Gastroesophageal sphincter (tissue), 3 donors: ENCODE results near the gene ART3.

ENCODE experiments used
- EP300 ChIP-seq: sonication (generic); formaldehyde crosslinking; IDR thresholded peaks from one replicate; pipeline ENCODE4 v1.6.1; 2017; ENCODE audit warnings: antibody characterized with exemption, mild to moderate bottlenecking
- POLR2A ChIP-seq, 2 donors: fragments of 450-650 bp; IDR thresholded peaks; one replicate each; pipeline ENCODE4 v1.6.1; 2017; ENCODE audit warnings: antibody characterized with exemption in 2 of 2, mild to moderate bottlenecking in 2 of 2, moderate library complexity in 1 of 2
- POLR2AphosphoS5 ChIP-seq: sonication (generic); formaldehyde crosslinking; IDR thresholded peaks from one replicate; pipeline ENCODE4 v1.6.1; 2017; ENCODE audit warnings: antibody characterized with exemption
- TF ChIP-seq, protein P1 (sequence below), 4 experiments: fragments of 200-600 bp in 2 of 4; fragments of 450-650 bp in 2 of 4; sonication (generic) in 1 of 4; IDR thresholded peaks; one replicate each; pipeline ENCODE4 v1.5.1; 2017 to 2019; ENCODE audit warnings: antibody characterized with exemption in 4 of 4, mild to moderate bottlenecking in 2 of 4, moderate library complexity in 2 of 4

DNA sequence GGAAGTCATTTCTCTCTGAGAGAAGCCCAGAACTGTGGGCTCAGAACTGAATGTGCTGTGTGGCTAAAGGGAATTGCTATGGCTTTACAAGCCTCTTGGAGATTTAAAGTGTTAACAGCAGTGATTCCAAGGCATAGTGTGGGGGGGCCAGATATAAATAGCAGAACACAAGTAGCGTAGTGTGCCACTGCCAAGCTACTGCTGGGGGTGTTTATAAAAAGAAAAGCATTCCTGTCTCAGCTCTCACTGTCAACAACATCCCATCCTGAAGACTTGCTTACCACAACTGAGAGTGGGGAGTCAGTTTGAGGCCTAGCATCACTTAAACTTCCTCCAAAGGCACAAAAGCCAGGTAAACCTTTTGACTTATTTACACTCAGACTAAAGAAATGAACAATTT lies at the start of gene ART3:
- TF ChIP-seq, protein P1, sequence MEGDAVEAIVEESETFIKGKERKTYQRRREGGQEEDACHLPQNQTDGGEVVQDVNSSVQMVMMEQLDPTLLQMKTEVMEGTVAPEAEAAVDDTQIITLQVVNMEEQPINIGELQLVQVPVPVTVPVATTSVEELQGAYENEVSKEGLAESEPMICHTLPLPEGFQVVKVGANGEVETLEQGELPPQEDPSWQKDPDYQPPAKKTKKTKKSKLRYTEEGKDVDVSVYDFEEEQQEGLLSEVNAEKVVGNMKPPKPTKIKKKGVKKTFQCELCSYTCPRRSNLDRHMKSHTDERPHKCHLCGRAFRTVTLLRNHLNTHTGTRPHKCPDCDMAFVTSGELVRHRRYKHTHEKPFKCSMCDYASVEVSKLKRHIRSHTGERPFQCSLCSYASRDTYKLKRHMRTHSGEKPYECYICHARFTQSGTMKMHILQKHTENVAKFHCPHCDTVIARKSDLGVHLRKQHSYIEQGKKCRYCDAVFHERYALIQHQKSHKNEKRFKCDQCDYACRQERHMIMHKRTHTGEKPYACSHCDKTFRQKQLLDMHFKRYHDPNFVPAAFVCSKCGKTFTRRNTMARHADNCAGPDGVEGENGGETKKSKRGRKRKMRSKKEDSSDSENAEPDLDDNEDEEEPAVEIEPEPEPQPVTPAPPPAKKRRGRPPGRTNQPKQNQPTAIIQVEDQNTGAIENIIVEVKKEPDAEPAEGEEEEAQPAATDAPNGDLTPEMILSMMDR (IDR thresholded peaks at IDR 0.05), result no peak
- TF ChIP-seq POLR2A (IDR thresholded peaks at IDR 0.05), result no peak
- TF ChIP-seq POLR2AphosphoS5, result no peak
- no peak for TF ChIP-seq EP300
